Fibroblast of skin of scalp (primary cell): Measurements from ENCODE around the gene PROSER3.

Experiments used
- DNase-seq: peaks from one replicate; pipeline ENCODE4 v3.0.0-alpha.2; 2013

Gene PROSER3

GRCh38 chr19:35777961-35778360, 20.0 kb downstream of the PROSER3 start:
- no peak for DNase-seq

- no peak for DNase-seq
These were observed 21.1 kb downstream of the PROSER3 start for GRCh38 chr19:35779033-35779432.

GRCh38 chr19:35780058-35780457, 22.1 kb downstream of the PROSER3 start:
- no peak for DNase-seq

- DNase-seq: no peak
These were observed 22.7 kb downstream of the PROSER3 start for GRCh38 chr19:35780717-35781116.

- no peak for DNase-seq
These were observed 23.7 kb downstream of the PROSER3 start for GRCh38 chr19:35781650-35782049.

- no peak for DNase-seq
These were observed 24.6 kb downstream of the PROSER3 start for GRCh38 chr19:35782589-35782988.

GRCh38 chr19:35783469-35784434, 25.8 kb downstream of the PROSER3 start:
- no peak for DNase-seq

- DNase-seq: no peak
These were observed 26.7 kb downstream of the PROSER3 start for GRCh38 chr19:35784503-35785338.

GRCh38 chr19:35785339-35785627, 27.3 kb downstream of the PROSER3 start:
- no peak for DNase-seq

- no peak for DNase-seq
These were observed 28.6 kb downstream of the PROSER3 start for GRCh38 chr19:35786299-35787160.

- no peak for DNase-seq
These were observed 29.3 kb downstream of the PROSER3 start for GRCh38 chr19:35787227-35787799.

- no peak for DNase-seq
These were observed 30.4 kb downstream of the PROSER3 start for GRCh38 chr19:35788205-35788960.

GRCh38 chr19:35789195-35789977, 31.4 kb downstream of the PROSER3 start:
- no peak for DNase-seq

- DNase-seq: no peak
These were observed 32.3 kb downstream of the PROSER3 start for GRCh38 chr19:35789978-35790944.

GRCh38 chr19:35790981-35791813, 33.2 kb downstream of the PROSER3 start:
- DNase-seq: no peak

GRCh38 chr19:35791814-35792279, 33.9 kb downstream of the PROSER3 start:
- DNase-seq: no peak

GRCh38 chr19:35792312-35792711, 34.3 kb downstream of the PROSER3 start:
- DNase-seq: no peak

GRCh38 chr19:35792888-35793287, 34.9 kb downstream of the PROSER3 start:
- no peak for DNase-seq
